ENCODE data around the gene LRRC7. TPM values are rescaled to one million over a fixed set of nuclear protein-coding genes. Genes with fewer than 3 reads are reported as not detected.

Gene LRRC7
- total RNA-seq, 3 donors from 2014 or later: 0.27 TPM; not detected in 2

DNA sequence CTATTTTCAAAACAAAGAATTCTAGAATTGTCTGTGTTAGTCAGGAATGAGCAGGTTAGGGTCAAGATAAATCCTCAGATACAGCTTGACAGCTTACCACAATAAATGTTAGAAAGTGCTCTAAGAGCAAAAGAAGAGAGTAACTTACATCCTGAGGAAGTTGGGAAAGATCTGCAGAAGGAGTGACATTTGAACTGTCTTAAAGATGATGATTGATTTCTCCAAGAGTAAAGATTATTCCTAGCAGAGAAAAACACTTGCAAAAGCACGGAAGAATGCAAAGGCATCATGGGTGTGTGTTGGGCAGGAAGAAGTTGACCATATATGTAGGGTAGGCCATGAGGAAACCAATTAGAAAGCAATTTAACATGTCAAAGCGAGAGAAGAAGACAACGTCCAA lies 175.4 kb downstream of the LRRC7 start:
- H3K4me3 Mint-ChIP-seq: no peak overlapping the region
- no peaks in the 10 kb centered on the region for H3K9me3 Mint-ChIP-seq
- DNase-seq (no peak), ATAC-seq (no peak)
- H3K27me3 Mint-ChIP-seq (ENCODE audit: low read depth): no peaks in the 10 kb centered on the region
- H3K4me1 Mint-ChIP-seq (ENCODE audit: low read depth): no peaks in the 10 kb centered on the region
- no peaks in the 10 kb centered on the region for H3K36me3 Mint-ChIP-seq (ENCODE audit: insufficient read depth)

- no peaks in the 10 kb centered on the region for H3K27me3 Mint-ChIP-seq (ENCODE audit: low read depth)
- no peak for ATAC-seq
- H3K36me3 Mint-ChIP-seq (ENCODE audit: insufficient read depth): no peaks in the 10 kb centered on the region
- H3K4me1 Mint-ChIP-seq (ENCODE audit: low read depth): no peaks in the 10 kb centered on the region
- DNase-seq: no peak
- peaks cover 6% of the 10 kb centered on the region for H3K9me3 Mint-ChIP-seq
- H3K4me3 Mint-ChIP-seq: no peak overlapping the region
These were observed 176.7 kb downstream of the LRRC7 start for GRCh38 chr1:69744381-69744780.

DNA sequence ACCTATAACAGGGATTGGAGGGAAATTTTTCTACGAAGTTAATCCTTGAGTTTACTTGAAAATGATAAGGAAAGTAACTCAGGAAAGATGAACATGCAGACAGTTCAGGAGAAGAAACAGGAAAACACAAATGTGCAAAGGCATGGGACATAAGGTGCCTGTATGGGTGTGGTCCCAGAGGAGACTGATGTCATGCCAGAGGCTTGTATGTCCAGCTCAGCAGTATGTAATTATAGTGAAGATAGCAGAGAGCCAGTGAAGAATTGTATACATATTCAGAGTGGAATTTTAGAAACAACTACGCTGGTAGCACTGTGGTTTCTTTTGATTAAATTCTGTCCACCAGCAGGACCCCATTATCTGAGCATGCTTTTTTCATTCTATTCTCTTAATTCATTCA lies 179.5 kb downstream of the LRRC7 start:
- Mint-ChIP-seq H3K36me3 (ENCODE audit: insufficient read depth) (no peaks in the 10 kb centered on the region), H3K4me1 (ENCODE audit: low read depth) (no peaks in the 10 kb centered on the region), H3K4me3 (no peak overlapping the region), H3K9me3 (peaks cover 6% of the 10 kb centered on the region), H3K27me3 (ENCODE audit: low read depth) (no peaks in the 10 kb centered on the region)
- ATAC-seq (no peak), DNase-seq (no peak)

GRCh38 chr1:69750638-69751037 lies 182.9 kb downstream of the LRRC7 start:
- H3K27me3 Mint-ChIP-seq (ENCODE audit: low read depth): no peaks in the 10 kb centered on the region
- no peak overlapping the region for H3K4me3 Mint-ChIP-seq
- no peaks in the 10 kb centered on the region for H3K4me1 Mint-ChIP-seq (ENCODE audit: low read depth)
- ATAC-seq (no peak), DNase-seq (no peak)
- peaks cover 10% of the 10 kb centered on the region for H3K9me3 Mint-ChIP-seq
- H3K36me3 Mint-ChIP-seq (ENCODE audit: insufficient read depth): no peaks in the 10 kb centered on the region

DNA sequence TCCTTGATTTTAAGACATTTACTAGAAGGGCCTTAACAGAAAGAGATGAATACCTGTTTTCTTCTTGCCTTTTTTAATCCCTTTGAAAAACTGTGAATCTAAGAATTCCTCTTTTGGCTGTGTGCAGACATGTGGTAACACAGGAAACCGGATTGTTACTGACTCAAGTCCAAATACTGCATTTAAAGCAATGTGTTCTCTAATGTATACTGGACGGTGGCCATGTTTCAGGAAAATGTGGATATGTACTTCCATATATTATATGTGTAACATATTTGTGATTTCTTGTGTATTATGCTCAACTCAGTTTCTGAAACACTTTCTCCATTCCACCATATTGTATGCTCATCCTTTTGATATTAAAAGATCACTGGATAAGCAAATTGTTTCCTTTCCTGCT lies 185.1 kb downstream of the LRRC7 start:
- H3K36me3 Mint-ChIP-seq (ENCODE audit: insufficient read depth): no peaks in the 10 kb centered on the region
- ATAC-seq: no peak
- no peaks in the 10 kb centered on the region for H3K27me3 Mint-ChIP-seq (ENCODE audit: low read depth)
- DNase-seq: no peak
- H3K9me3 Mint-ChIP-seq: peaks cover 10% of the 10 kb centered on the region
- no peaks in the 10 kb centered on the region for H3K4me1 Mint-ChIP-seq (ENCODE audit: low read depth)
- no peak overlapping the region for H3K4me3 Mint-ChIP-seq

DNA sequence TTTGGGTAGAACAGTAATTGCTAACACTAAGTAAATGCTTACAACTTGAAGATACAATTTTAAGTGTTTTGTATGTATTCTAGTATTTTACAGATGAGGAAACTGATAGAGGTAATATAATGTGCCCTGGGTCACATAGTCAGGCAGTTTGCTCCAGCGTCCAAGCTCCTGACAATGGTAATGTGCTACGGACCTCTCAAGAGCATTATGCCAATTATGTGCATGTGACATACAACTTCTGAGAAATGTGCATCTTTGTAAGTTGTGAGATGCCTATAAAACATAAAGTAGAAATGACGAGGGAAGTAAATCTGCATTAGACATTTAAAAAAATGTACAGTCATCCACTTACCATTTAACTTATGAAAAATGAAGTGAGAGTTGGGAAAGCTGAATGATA lies 186.8 kb downstream of the LRRC7 start:
- Mint-ChIP-seq H3K9me3 (peaks cover 4% of the 10 kb centered on the region), H3K27me3 (ENCODE audit: low read depth) (no peaks in the 10 kb centered on the region), H3K4me1 (ENCODE audit: low read depth) (no peaks in the 10 kb centered on the region), H3K36me3 (ENCODE audit: insufficient read depth) (no peaks in the 10 kb centered on the region), H3K4me3 (no peak overlapping the region)
- ATAC-seq: no peak
- no peak for DNase-seq

DNA sequence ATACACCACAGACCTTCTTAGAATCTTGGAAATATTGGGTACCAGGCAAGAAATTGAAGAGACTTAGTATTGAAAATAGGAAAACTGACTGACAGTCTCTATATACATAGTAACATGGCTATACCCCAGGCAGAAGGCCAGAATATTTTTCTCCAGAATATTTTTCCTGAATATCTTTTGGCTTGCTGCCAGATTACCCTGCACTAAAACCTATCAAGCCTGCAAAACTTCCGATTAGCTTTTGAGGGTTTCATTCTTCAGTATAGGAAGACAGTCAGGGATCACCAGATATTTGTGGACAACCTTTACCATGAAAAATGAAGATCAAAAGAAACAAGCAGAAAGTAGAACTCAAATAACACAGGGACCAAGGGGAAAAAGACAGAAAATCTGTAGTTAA lies 187.9 kb downstream of the LRRC7 start:
- Mint-ChIP-seq H3K27me3 (ENCODE audit: low read depth) (no peaks in the 10 kb centered on the region), H3K4me1 (ENCODE audit: low read depth) (no peaks in the 10 kb centered on the region), H3K4me3 (no peak overlapping the region), H3K36me3 (ENCODE audit: insufficient read depth) (no peaks in the 10 kb centered on the region), H3K9me3 (peaks cover 4% of the 10 kb centered on the region)
- DNase-seq: no peak
- no peak for ATAC-seq

DNA sequence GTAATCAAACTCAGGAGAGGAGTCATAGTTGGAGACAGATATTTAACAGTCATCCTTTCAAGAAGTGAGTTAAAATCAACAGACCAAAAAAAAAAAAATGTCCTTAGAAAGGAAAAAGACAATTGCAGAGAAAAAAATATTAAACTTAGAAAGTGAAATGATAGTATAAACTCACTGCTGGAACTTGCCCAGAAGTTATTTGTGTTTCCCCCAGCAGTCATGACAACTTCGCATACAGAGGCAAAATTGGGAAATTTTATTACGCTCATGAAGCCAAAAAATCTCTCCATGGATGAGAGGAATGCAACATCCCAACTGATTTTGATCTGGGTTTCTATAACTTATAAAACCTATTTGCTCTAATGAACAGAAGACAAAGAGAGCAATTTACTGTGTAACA lies 198.2 kb downstream of the LRRC7 start:
- H3K27me3 Mint-ChIP-seq (ENCODE audit: low read depth): no peaks in the 10 kb centered on the region
- no peaks in the 10 kb centered on the region for H3K36me3 Mint-ChIP-seq (ENCODE audit: insufficient read depth)
- no peak for DNase-seq
- no peak overlapping the region for H3K4me3 Mint-ChIP-seq
- no peaks in the 10 kb centered on the region for H3K4me1 Mint-ChIP-seq (ENCODE audit: low read depth)
- no peak for ATAC-seq
- no peaks in the 10 kb centered on the region for H3K9me3 Mint-ChIP-seq

DNA sequence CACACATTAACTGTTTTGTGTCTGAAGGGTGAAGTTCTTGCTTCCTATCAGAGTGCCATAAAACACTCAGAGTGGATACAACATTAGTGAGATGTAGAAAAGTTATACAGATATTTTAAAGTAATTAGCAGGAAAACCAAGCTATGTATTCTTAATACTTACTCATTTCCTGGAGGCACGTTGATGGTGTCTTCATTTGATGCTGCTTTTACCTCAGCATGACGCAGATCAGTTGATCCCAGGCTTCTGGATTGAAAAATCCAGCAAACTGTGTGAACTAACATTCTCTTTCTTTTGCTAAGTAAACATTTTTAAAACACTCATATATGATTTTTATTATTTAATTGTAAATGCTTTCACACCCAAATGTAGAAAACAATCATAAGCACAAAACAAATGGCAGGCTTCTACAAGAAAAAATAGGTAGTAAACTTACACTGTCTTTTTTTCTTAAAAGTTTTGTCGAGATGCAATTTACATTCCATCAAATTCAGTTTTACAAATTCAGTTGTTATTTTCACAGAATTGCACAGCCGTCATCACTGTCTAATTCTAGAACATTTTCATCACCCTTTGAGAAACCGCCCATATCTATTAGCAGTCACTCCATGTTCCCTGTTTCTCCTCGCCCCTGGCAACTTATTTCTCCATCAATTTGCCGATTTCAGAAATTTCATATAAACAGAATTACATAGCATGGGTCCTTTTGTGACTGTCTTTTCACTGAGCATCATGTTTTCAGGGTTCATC lies 198.9 kb downstream of the LRRC7 start:
- no peaks in the 10 kb centered on the region for H3K36me3 Mint-ChIP-seq (ENCODE audit: insufficient read depth)
- H3K9me3 Mint-ChIP-seq: no peaks in the 10 kb centered on the region
- DNase-seq (no peak), ATAC-seq (no peak)
- H3K4me3 Mint-ChIP-seq: no peak overlapping the region
- no peaks in the 10 kb centered on the region for H3K4me1 Mint-ChIP-seq (ENCODE audit: low read depth)
- H3K27me3 Mint-ChIP-seq (ENCODE audit: low read depth): no peaks in the 10 kb centered on the region

GRCh38 chr1:69776555-69776954 lies 208.8 kb downstream of the LRRC7 start:
- ATAC-seq (no peak), DNase-seq (no peak)
- Mint-ChIP-seq H3K27me3 (ENCODE audit: low read depth) (no peaks in the 10 kb centered on the region), H3K36me3 (ENCODE audit: insufficient read depth) (no peaks in the 10 kb centered on the region), H3K4me3 (no peak overlapping the region), H3K9me3 (no peaks in the 10 kb centered on the region), H3K4me1 (ENCODE audit: low read depth) (no peaks in the 10 kb centered on the region)

- H3K4me3 Mint-ChIP-seq: no peak overlapping the region
- ATAC-seq: no peak
- DNase-seq: no peak
- H3K4me1 Mint-ChIP-seq (ENCODE audit: low read depth): no peaks in the 10 kb centered on the region
- no peaks in the 10 kb centered on the region for H3K9me3 Mint-ChIP-seq
- no peaks in the 10 kb centered on the region for H3K36me3 Mint-ChIP-seq (ENCODE audit: insufficient read depth)
- H3K27me3 Mint-ChIP-seq (ENCODE audit: low read depth): no peaks in the 10 kb centered on the region
These were observed 209.7 kb downstream of the LRRC7 start for GRCh38 chr1:69777423-69777822.

DNA sequence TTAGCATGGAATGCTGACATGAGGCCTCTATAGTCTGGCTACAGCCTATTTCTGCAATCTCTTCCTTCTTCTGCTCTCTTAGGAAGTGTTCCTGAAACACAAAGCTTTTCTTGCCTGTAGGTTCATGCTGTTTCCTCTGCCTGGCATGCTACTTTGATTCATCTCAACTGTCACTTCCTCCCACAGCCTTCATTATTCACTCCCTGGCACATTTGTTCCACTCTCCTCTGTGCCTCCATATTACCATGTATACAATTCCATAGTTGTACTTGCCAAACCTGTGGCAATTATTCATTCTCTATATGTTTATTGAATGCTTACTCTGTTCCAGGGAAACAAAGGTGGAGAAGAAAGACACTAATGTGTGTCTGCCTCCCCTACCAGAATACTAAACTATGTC lies 210.2 kb downstream of the LRRC7 start:
- H3K9me3 Mint-ChIP-seq: no peaks in the 10 kb centered on the region
- no peaks in the 10 kb centered on the region for H3K27me3 Mint-ChIP-seq (ENCODE audit: low read depth)
- ATAC-seq (no peak), DNase-seq (no peak)
- no peaks in the 10 kb centered on the region for H3K4me1 Mint-ChIP-seq (ENCODE audit: low read depth)
- H3K36me3 Mint-ChIP-seq (ENCODE audit: insufficient read depth): no peaks in the 10 kb centered on the region
- H3K4me3 Mint-ChIP-seq: no peak overlapping the region

- H3K4me3 Mint-ChIP-seq: no peak overlapping the region
- ATAC-seq: no peak
These were observed 219.4 kb downstream of the LRRC7 start for GRCh38 chr1:69787151-69787550.

GRCh38 chr1:69791311-69791710 lies 223.6 kb downstream of the LRRC7 start:
- no peaks in the 10 kb centered on the region for H3K36me3 Mint-ChIP-seq (ENCODE audit: insufficient read depth)
- H3K4me3 Mint-ChIP-seq: no peak overlapping the region
- ATAC-seq (no peak), DNase-seq (no peak)
- no peaks in the 10 kb centered on the region for H3K4me1 Mint-ChIP-seq (ENCODE audit: low read depth)
- H3K9me3 Mint-ChIP-seq: peaks cover 5% of the 10 kb centered on the region
- no peaks in the 10 kb centered on the region for H3K27me3 Mint-ChIP-seq (ENCODE audit: low read depth)

More at GRCh38 chr1:69787151-69787550, 219.4 kb downstream of the LRRC7 start:
- H3K4me1 Mint-ChIP-seq (ENCODE audit: low read depth): no peaks in the 10 kb centered on the region
- peaks cover 7% of the 10 kb centered on the region for H3K9me3 Mint-ChIP-seq
- no peak for DNase-seq
- no peaks in the 10 kb centered on the region for H3K36me3 Mint-ChIP-seq (ENCODE audit: insufficient read depth)
- H3K27me3 Mint-ChIP-seq (ENCODE audit: low read depth): no peaks in the 10 kb centered on the region

GRCh38 chr1:69794831-69795230 lies 227.1 kb downstream of the LRRC7 start:
- H3K27me3 Mint-ChIP-seq (ENCODE audit: low read depth): no peaks in the 10 kb centered on the region
- H3K36me3 Mint-ChIP-seq (ENCODE audit: insufficient read depth): no peaks in the 10 kb centered on the region
- H3K9me3 Mint-ChIP-seq: peaks cover 3% of the 10 kb centered on the region
- no peaks in the 10 kb centered on the region for H3K4me1 Mint-ChIP-seq (ENCODE audit: low read depth)
- DNase-seq (no peak), ATAC-seq (no peak)
- no peak overlapping the region for H3K4me3 Mint-ChIP-seq

Measured in activated T-cell treated with anti-CD3 and anti-CD28 coated beads, Interleukin-2, amount 50 U/mL, for 4 hours (primary cell).